AG04450 (cell line): ENCODE measurements around the gene CPT1B. TPM values are rescaled to one million over a fixed set of nuclear protein-coding genes. Genes with fewer than 3 reads are reported as not detected.

Source experiments
- CTCF ChIA-PET: fragments of 300-600, 350-600 bp; formaldehyde crosslinking; extraction: SDS; loops from one replicate; lab custom pipeline; 2022; ENCODE audit warnings: antibody characterized with exemption, inconsistent platforms; lab: Charles Lee
- POLR2A ChIA-PET: fragments of 350-600 bp; formaldehyde crosslinking; extraction: SDS; loops from one replicate; lab custom pipeline; 2021; ENCODE audit warnings: antibody characterized with exemption, inconsistent platforms; lab: Yijun Ruan, JAX
- DNase-seq: peaks from one replicate; pipeline ENCODE4 v3.0.0-alpha.2; 2011; ENCODE audit warnings: low read depth, low spot score
- H3K27ac ChIP-seq: one replicate; pipeline ENCODE4 v1.5.1; 2012; ENCODE audit warnings: low read depth, low read length, control low read depth
- H3K27me3 ChIP-seq: one replicate; pipeline ENCODE4 v1.6.0; 2012; ENCODE audit warnings: low read length; ENCODE audit not compliant: control insufficient read depth, insufficient read depth
- H3K4me3 ChIP-seq: 2 replicates; pipeline ENCODE4 v1.5.1; 2011; ENCODE audit warnings: mild to moderate bottlenecking, low read depth, low read length, control low read depth
- H3K9me3 ChIP-seq: 2 replicates; pipeline ENCODE4 v1.5.1; 2012; ENCODE audit warnings: low read length; ENCODE audit not compliant: control insufficient read depth, insufficient read depth
- polyA plus RNA-seq: library from polyadenylated mRNA; depleted of rRNA; stranded (reverse); fragments of >200 nt; gene quantifications from 2 replicates; pipeline ENCODE4 v1.2.3, GENCODE V29; 2011
- TF ChIP-seq, protein P1 (sequence below): IDR thresholded peaks from 2 replicates; pipeline ENCODE4 v1.5.1; 2011; ENCODE audit warnings: low read depth, low read length, control low read depth, inconsistent platforms

CPT1B gene
- polyA plus RNA-seq, 1 experiment = 0.99 TPM

DNA sequence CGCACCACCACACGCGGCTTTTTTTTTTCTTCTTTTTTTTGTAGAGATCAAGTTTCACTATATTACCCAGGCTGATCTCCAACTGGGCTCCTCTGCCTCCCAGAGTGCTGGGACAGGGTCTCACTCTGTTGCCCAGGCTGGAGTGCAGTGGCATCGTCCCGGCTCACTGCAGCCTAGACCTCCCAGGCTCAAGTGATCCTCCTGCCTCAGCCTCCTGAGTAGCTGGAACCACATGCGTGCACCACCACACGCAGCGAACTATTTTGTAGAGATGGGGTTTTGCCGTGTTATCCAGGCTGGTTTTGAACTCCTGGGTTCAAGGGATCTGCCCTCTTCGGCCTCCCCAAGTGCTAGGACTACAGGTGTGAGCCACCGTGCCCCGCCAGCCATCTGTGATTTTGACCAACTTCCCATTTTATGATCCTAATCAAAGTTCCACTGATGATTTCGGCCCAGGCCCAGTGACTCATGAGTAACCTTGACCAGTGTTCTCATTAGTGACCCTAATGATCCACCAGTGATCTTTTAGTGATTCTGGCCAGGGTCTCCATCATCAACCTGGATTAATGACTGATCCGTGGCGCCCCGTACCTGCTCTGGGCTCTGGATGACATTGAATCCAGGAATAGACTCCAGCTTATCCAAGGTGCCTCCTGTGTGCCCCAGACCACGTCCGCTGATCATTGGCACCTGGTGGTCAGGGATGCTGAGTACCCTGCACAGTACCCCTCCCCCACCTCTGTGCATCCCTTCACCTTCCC lies 50.1 kb downstream of the CPT1B start:
- no peak for DNase-seq
- H3K9me3 ChIP-seq = peaks cover 11% of the 10 kb centered on the region; the same call in 1 of the 2 replicates
- peaks cover 5% of the 10 kb centered on the region for H3K27me3 ChIP-seq
- TF ChIP-seq, protein P1, sequence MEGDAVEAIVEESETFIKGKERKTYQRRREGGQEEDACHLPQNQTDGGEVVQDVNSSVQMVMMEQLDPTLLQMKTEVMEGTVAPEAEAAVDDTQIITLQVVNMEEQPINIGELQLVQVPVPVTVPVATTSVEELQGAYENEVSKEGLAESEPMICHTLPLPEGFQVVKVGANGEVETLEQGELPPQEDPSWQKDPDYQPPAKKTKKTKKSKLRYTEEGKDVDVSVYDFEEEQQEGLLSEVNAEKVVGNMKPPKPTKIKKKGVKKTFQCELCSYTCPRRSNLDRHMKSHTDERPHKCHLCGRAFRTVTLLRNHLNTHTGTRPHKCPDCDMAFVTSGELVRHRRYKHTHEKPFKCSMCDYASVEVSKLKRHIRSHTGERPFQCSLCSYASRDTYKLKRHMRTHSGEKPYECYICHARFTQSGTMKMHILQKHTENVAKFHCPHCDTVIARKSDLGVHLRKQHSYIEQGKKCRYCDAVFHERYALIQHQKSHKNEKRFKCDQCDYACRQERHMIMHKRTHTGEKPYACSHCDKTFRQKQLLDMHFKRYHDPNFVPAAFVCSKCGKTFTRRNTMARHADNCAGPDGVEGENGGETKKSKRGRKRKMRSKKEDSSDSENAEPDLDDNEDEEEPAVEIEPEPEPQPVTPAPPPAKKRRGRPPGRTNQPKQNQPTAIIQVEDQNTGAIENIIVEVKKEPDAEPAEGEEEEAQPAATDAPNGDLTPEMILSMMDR = no peak
- CTCF ChIA-PET = interaction anchor here (0.5 to 0.7 kb wide), 2 partner anchors 8 to 25 kb away, joined by 5 read pairs; no protein-coding TSS in a partner anchor
- H3K4me3 ChIP-seq = no peak overlapping the region
- no peak overlapping the region for H3K27ac ChIP-seq
- POLR2A ChIA-PET = no interaction called here

GRCh38 chr22:50526834-50527801 lies 51.1 kb downstream of the CPT1B start:
- Histone ChIP-seq H3K27ac (peak overlapping the region; percentile 57), H3K9me3 (peaks cover 11% of the 10 kb centered on the region; the same call in 1 of the 2 replicates), H3K27me3 (peaks cover 5% of the 10 kb centered on the region), H3K4me3 (peak overlapping the region; percentile 81)
- DNase-seq = no peak
- POLR2A ChIA-PET = interaction anchor here (0.6 kb wide), 1 partner anchor 11 kb away, joined by 5 read pairs; no protein-coding TSS in a partner anchor
- CTCF ChIA-PET = interaction anchor here (0.5 to 0.7 kb wide), 2 partner anchors 9 to 24 kb away, joined by 5 read pairs; no protein-coding TSS in a partner anchor
- TF ChIP-seq, protein P1 = no peak

GRCh38 chr22:50526108-50526833 lies 52.0 kb downstream of the CPT1B start:
- DNase-seq = no peak
- CTCF ChIA-PET = interaction anchor here (0.7 to 2.6 kb wide), 23 partner anchors 10 to 168 kb away, joined by 3 to 32 read pairs (median 3); partner anchors contain the start of genes ARSA, CPT1B, KLHDC7B and LMF2
- TF ChIP-seq, protein P1 = peak; percentile 41
- POLR2A ChIA-PET = interaction anchor here (0.9 to 2.0 kb wide), 12 partner anchors 14 to 101 kb away, joined by 3 to 29 read pairs (median 6); partner anchors contain the start of genes ARSA, CPT1B, KLHDC7B and LMF2
- H3K27me3 ChIP-seq = peaks cover 5% of the 10 kb centered on the region
- H3K9me3 ChIP-seq = peaks cover 11% of the 10 kb centered on the region; the same call in 1 of the 2 replicates
- H3K27ac ChIP-seq = peak overlapping the region; percentile 57
- peak overlapping the region; percentile 81 for H3K4me3 ChIP-seq

DNA sequence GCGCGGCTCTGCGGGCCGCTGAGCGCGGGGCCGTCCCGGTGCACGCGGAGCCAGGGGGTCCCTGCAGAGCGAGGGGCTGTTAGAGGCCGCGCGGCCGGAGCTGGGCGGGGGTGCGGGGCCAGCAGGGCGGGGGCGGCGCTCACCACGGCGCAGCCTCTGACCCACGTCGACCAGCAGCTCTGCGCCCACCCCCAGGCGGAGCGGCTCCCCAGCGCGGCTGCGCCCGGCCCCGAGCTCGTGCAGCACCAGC lies 52.4 kb downstream of the CPT1B start:
- peaks cover 11% of the 10 kb centered on the region; the same call in 1 of the 2 replicates for H3K9me3 ChIP-seq
- peaks cover 5% of the 10 kb centered on the region for H3K27me3 ChIP-seq
- DNase-seq = no peak
- no peak overlapping the region for H3K27ac ChIP-seq
- ChIA-PET CTCF (interaction anchor here (0.5 to 2.6 kb wide), 26 partner anchors 10 to 169 kb away, joined by 3 to 32 read pairs (median 3); partner anchors contain the start of genes ARSA, CPT1B, KLHDC7B and LMF2), POLR2A (interaction anchor here (0.8 to 2.1 kb wide), 16 partner anchors 10 to 102 kb away, joined by 3 to 29 read pairs (median 5); partner anchors contain the start of genes ARSA, CPT1B, KLHDC7B and LMF2)
- TF ChIP-seq, protein P1 = no peak
- peak overlapping the region; percentile 81 for H3K4me3 ChIP-seq
